Myometrial cell (primary cell): Measurements from ENCODE around the gene KLHL2. TPM values are rescaled to one million over a fixed set of nuclear protein-coding genes. Genes with fewer than 3 reads are reported as not detected.

Source experiments
- total RNA-seq: library from RNA; depleted of rRNA; stranded (reverse); fragments of >200 nt; gene quantifications from 2 replicates; pipeline ENCODE4 v1.2.3, GENCODE V29; 2015

The KLHL2 gene
- 6.9 and 7.3 TPM in 2 replicates for total RNA-seq

DNA sequence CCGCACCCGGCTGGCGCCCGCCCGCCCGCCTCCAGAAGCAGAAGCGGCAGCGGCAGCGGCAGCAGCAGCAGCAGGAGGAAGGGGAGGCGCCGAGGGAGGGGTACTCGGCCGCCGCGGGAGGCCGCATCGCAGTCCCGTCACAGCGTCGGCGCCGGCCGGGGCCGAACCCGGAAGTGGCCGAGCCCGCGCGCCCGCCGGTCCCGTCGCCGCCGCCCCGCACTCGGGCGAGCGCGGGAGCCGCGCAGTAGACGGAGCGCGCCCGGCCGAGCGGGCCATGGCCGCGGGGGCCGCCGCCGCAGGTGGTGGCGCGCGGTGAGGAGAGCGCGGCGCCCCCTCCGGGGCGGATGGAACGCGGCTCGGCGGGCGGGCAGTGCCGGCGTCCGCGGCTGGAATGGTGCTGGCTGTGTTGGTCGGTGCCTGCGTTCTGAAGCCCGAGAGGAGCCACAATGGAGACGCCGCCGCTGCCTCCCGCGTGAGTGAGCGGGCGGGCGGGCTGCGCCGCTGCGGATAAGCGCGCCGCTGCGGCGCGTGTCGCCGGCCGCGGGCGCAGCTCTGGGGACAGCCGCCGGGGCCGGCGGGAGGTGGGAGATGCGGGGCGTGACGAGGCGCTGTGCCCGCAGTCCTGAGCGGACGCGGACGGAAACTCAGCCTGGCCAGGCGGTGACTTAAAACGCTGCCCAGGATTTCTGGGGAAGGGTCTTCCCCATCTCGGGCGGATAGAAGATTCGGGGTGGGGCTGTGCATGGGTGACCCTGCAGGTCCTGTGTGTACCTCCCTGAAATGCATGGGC is at the start of gene KLHL2:
Gene KLHL2 (plus strand): TSS at position 131 of the 790 bp plus-strand sequence. CDS start 316 bp downstream, at position 447.

DNA sequence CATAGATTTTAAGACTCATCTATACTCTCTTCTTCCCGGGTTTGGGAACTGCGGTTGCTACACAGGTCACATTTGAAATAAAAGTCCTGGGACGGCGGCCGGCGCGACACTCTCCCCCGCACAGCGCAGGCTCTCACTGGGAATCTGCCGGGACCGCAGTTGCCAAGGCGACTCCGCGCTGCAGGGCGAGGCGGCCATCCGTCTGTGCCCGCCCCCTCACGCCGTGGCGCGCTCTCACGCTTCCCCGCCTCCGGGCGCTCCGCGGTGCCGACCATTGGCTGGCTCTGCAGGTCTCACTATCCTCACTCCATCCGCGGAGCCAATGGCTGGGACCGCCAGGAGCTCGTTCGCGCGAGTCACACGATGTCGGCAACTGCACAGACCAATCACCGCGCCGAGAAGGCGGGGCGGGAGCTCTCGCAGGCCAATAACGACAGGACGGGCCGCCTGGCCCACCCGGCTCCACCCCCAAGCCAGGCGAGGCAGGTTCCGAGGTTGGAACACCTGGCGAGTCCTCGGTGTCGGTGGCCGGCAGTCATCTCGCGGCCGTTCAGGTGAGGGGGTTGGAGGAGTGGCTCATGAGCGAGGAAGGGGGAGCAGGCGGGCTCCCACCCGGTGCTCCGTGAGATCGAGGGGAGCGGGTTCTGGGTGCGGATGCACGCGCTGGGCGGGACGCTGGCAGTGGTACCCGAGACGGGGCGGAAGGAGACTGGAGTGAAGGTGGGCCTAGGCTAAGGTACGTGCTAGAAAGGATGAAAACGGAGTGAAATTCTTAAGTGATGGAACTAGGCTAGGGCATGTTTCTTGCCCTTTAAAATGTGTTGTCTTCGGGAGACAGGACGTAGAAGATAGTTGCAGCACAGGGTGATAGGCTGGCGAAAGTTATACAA is 120.1 kb downstream of the KLHL2 start, which contains the start of gene MSMO1:
Gene MSMO1 (plus strand): TSS at position 459 of the 890 bp plus-strand sequence. CDS start 5,702 bp downstream, outside the sequence.

Other genes starting within 250 kb of the KLHL2 start
- gene TRIM61, start 229.9 kb upstream of the KLHL2 start, total RNA-seq = 0.58 and 1.4 TPM in 2 replicates
- not detected in 2 replicates for gene TRIM60, start 175.6 kb upstream of the KLHL2 start, total RNA-seq
- not detected in 2 replicates for gene TRIM75, start 153.7 kb upstream of the KLHL2 start, total RNA-seq
- gene TMEM192, start 94.7 kb upstream of the KLHL2 start, total RNA-seq = 9.9 and 11.0 TPM in 2 replicates
- gene MSMO1, start 120.1 kb downstream of the KLHL2 start, total RNA-seq = 475 and 585 TPM in 2 replicates
- 0.58 and 1.2 TPM in 2 replicates for gene CPE, start 171.4 kb downstream of the KLHL2 start, total RNA-seq